ENCODE results near the gene SH2D7. TPM values are rescaled to one million over a fixed set of nuclear protein-coding genes. Genes with fewer than 3 reads are reported as not detected.

SH2D7 gene
- polyA plus RNA-seq, 1 donor from 2014 or later = not detected

DNA sequence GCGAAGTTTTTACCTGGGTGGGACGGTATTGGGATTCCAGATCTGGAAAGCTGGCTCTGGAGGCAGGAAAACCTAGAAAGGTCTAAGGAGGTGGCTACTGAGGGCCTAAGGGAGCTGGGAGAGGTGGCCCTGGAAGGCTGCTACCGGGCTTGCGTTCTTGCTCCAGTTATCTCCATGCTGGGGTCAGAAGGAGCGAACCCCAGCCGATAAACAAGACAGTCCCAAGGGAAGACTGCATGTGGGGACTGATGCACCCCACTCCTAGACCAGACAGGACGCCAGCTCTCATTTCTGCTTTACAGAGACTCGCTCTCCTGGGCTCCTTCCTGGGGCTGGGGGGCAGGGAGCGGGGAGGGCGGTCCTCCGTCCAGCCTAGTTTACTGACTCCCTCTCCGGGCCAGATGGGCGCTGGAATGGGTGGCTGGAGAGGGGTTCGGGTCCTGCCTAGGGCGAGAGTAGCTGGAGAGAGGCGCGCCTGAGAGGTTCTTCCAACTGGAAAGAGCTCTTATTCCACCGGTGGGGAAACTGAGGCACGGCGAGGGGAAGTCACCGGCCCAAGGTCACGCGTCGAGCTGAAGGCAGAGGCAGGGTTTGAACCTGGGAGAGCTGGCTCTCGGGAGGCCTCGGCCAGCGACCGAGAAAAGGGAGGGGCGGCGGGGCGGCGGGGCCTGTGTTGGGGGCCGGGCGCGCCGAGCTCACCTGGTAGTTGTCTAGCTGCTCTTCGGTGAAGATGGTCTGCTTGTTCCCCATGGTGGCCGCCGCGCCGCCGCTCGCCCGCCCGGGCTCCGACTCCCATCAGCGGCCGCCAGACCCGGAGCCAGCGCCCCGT is 38.3 kb downstream of the SH2D7 start:
- H3K79me2 ChIP-seq (replicated peaks; ENCODE audit: insufficient read depth, low read length) = no peaks in the 10 kb centered on the region
- H3K9ac ChIP-seq (ENCODE audit: low read length) = peak overlapping the region; percentile 92
- peak overlapping the region; percentile 63 for H3K4me3 ChIP-seq (ENCODE audit: low read length)
- no peaks in the 10 kb centered on the region for H3K9me3 ChIP-seq (ENCODE audit: low read length)
- no peaks in the 10 kb centered on the region for H4K20me1 ChIP-seq (ENCODE audit: insufficient read depth)
- H3K27ac ChIP-seq (ENCODE audit: low read length) = peak overlapping the region; percentile 12
- H3F3A ChIP-seq (ENCODE audit: insufficient read depth, low read length, poor library complexity, severe bottlenecking) = peaks cover 4% of the 10 kb centered on the region
- H3K4me2 ChIP-seq (ENCODE audit: low read length) = no peak overlapping the region
- no peaks in the 10 kb centered on the region for H3K36me3 ChIP-seq (ENCODE audit: insufficient read depth, low read length)
- TF ChIP-seq RAD21 (conservative IDR thresholded peaks at IDR 0.05) = no peak
- no peak for TF ChIP-seq MXI1 (conservative IDR thresholded peaks at IDR 0.05; ENCODE audit: poor library complexity, severe bottlenecking)
- no peak for TF ChIP-seq TAF1 (IDR thresholded peaks at IDR 0.05; ENCODE audit: low read depth)
- TF ChIP-seq POLR2AphosphoS5 (IDR thresholded peaks at IDR 0.05) = no peak
- TF ChIP-seq, protein P1, sequence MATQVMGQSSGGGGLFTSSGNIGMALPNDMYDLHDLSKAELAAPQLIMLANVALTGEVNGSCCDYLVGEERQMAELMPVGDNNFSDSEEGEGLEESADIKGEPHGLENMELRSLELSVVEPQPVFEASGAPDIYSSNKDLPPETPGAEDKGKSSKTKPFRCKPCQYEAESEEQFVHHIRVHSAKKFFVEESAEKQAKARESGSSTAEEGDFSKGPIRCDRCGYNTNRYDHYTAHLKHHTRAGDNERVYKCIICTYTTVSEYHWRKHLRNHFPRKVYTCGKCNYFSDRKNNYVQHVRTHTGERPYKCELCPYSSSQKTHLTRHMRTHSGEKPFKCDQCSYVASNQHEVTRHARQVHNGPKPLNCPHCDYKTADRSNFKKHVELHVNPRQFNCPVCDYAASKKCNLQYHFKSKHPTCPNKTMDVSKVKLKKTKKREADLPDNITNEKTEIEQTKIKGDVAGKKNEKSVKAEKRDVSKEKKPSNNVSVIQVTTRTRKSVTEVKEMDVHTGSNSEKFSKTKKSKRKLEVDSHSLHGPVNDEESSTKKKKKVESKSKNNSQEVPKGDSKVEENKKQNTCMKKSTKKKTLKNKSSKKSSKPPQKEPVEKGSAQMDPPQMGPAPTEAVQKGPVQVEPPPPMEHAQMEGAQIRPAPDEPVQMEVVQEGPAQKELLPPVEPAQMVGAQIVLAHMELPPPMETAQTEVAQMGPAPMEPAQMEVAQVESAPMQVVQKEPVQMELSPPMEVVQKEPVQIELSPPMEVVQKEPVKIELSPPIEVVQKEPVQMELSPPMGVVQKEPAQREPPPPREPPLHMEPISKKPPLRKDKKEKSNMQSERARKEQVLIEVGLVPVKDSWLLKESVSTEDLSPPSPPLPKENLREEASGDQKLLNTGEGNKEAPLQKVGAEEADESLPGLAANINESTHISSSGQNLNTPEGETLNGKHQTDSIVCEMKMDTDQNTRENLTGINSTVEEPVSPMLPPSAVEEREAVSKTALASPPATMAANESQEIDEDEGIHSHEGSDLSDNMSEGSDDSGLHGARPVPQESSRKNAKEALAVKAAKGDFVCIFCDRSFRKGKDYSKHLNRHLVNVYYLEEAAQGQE (IDR thresholded peaks at IDR 0.05; ENCODE audit: borderline replicate concordance) = no peak
- TF ChIP-seq EZH2 (IDR thresholded peaks at IDR 0.05; ENCODE audit: borderline replicate concordance, insufficient read depth, low read length, poor library complexity, severe bottlenecking) = no peak
- TF ChIP-seq EP300 (conservative IDR thresholded peaks at IDR 0.05; ENCODE audit: poor library complexity, severe bottlenecking) = no peak
- TF ChIP-seq, protein P2, sequence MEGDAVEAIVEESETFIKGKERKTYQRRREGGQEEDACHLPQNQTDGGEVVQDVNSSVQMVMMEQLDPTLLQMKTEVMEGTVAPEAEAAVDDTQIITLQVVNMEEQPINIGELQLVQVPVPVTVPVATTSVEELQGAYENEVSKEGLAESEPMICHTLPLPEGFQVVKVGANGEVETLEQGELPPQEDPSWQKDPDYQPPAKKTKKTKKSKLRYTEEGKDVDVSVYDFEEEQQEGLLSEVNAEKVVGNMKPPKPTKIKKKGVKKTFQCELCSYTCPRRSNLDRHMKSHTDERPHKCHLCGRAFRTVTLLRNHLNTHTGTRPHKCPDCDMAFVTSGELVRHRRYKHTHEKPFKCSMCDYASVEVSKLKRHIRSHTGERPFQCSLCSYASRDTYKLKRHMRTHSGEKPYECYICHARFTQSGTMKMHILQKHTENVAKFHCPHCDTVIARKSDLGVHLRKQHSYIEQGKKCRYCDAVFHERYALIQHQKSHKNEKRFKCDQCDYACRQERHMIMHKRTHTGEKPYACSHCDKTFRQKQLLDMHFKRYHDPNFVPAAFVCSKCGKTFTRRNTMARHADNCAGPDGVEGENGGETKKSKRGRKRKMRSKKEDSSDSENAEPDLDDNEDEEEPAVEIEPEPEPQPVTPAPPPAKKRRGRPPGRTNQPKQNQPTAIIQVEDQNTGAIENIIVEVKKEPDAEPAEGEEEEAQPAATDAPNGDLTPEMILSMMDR (IDR thresholded peaks at IDR 0.05; ENCODE audit: poor library complexity, severe bottlenecking) = no peak
- no peak for TF ChIP-seq SMC3 (conservative IDR thresholded peaks at IDR 0.05; ENCODE audit: poor library complexity)
- no peaks in the 10 kb centered on the region for H3K27me3 ChIP-seq (ENCODE audit: insufficient read depth, low read depth, low read length)
- no peak overlapping the region for H2AFZ ChIP-seq (ENCODE audit: low read depth, low read length)
- no peaks in the 10 kb centered on the region for H3K9me2 ChIP-seq (ENCODE audit: insufficient read depth, low read length)

DNA sequence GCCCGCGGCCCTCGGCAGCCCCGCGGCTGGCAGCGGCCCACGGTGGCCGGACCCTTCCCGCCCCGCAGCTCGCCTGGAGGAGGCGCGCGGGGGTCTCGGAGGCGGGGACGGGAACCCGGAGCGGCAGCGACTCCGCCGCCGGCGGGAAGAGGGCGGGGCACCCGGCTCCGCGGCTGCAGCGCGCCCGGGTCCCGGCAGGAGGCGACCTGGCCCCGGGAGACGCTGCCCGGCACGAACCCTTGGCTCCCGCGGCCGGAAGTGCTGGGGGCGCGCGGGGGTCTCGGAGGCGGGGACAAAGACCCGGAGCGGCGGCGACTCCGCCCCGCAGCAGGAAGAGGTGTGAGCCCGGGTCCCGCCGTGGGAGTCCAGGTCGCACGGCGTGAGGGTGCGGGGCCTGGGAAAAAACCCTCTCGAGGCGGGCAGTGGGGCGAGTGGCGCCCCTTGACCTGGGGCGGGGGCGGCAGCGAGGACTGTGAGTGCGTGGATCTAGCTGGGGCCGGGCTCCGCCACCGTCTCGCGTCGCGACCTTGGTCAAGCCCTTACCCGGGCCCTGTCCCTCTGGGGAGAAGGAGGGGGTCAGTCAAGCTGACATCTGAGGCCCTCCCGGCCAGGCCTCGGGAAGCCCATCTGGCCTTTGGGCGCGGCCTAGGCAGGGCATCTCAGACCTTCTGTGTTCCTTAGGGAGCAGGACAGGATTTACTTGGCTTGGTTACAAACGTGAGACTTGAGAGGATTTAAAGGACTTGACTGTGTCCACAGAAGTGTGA is 39.1 kb downstream of the SH2D7 start, which contains the start of gene CIB2:
TSS of gene CIB2 (minus strand) at position 151 of the 767 bp plus-strand sequence. CDS start 230 bp downstream, outside the sequence.
- Histone ChIP-seq H4K20me1 (ENCODE audit: insufficient read depth) (no peaks in the 10 kb centered on the region), H3K27me3 (ENCODE audit: insufficient read depth, low read depth, low read length) (no peaks in the 10 kb centered on the region), H3K79me2 (replicated peaks; ENCODE audit: insufficient read depth, low read length) (no peaks in the 10 kb centered on the region), H2AFZ (ENCODE audit: low read depth, low read length) (peak within 1 kb of the TSS; percentile 98), H3K4me3 (ENCODE audit: low read length) (peak within 1 kb of the TSS; percentile 98), H3K9ac (ENCODE audit: low read length) (peak within 1 kb of the TSS; percentile 92), H3K36me3 (ENCODE audit: insufficient read depth, low read length) (no peaks in the 10 kb centered on the region), H3K27ac (ENCODE audit: low read length) (peak within 1 kb of the TSS; percentile 70), H3K4me2 (ENCODE audit: low read length) (peak within 1 kb of the TSS; percentile 100), H3K9me3 (ENCODE audit: low read length) (no peaks in the 10 kb centered on the region), H3F3A (ENCODE audit: insufficient read depth, low read length, poor library complexity, severe bottlenecking) (peaks cover 4% of the 10 kb centered on the region), H3K9me2 (ENCODE audit: insufficient read depth, low read length) (no peaks in the 10 kb centered on the region)
- TF ChIP-seq SMC3 (conservative IDR thresholded peaks at IDR 0.05; ENCODE audit: poor library complexity) = peak; percentile 72
- peak; percentile 73 for TF ChIP-seq POLR2AphosphoS5 (IDR thresholded peaks at IDR 0.05)
- peak; percentile 76 for TF ChIP-seq RAD21 (conservative IDR thresholded peaks at IDR 0.05)
- no peak for TF ChIP-seq EZH2 (IDR thresholded peaks at IDR 0.05; ENCODE audit: borderline replicate concordance, insufficient read depth, low read length, poor library complexity, severe bottlenecking)
- TF ChIP-seq TAF1 (IDR thresholded peaks at IDR 0.05; ENCODE audit: low read depth) = peak; percentile 33
- TF ChIP-seq, protein P1 (IDR thresholded peaks at IDR 0.05; ENCODE audit: borderline replicate concordance) = no peak
- TF ChIP-seq, protein P2 (IDR thresholded peaks at IDR 0.05; ENCODE audit: poor library complexity, severe bottlenecking) = peak; percentile 92
- peak; percentile 55 for TF ChIP-seq MXI1 (conservative IDR thresholded peaks at IDR 0.05; ENCODE audit: poor library complexity, severe bottlenecking)
- TF ChIP-seq EP300 (conservative IDR thresholded peaks at IDR 0.05; ENCODE audit: poor library complexity, severe bottlenecking) = peak; percentile 30

All from neural cell (in vitro differentiated cells).